H1 (cell line): ENCODE data around the gene TAF6. TPM values are rescaled to one million over a fixed set of nuclear protein-coding genes. Genes with fewer than 3 reads are reported as not detected.

Source experiments
- CTCF ChIA-PET: fragments of 300-600 bp; sonication (Branson Sonifier 250); formaldehyde crosslinking; loops from one replicate; lab custom pipeline; 2021; ENCODE audit not compliant: partially characterized antibody; lab: Charles Lee
- POLR2A ChIA-PET: fragments of 300-600 bp; sonication (Branson Sonifier 250); formaldehyde crosslinking; loops from one replicate; lab custom pipeline; 2021; ENCODE audit warnings: inconsistent platforms; ENCODE audit not compliant: partially characterized antibody; lab: Charles Lee
- DNase-seq, 2 experiments: peaks; one replicate each; pipeline versions ENCODE4 v3.0.0 to v3.0.0-alpha.2; 2010 to 2022; ENCODE audit warnings: low spot score in 2 of 2, low read depth in 1 of 2, mixed read lengths in 1 of 2
- FAIRE-seq: peaks from 2 replicates; lab custom pipeline; 2011; peaks lifted over from hg19 to GRCh38; lab: Jason Lieb, UNC
- H2AFZ ChIP-seq: 2 replicates; pipeline ENCODE4 v1.8.1; 2012; ENCODE audit warnings: low read length, inconsistent platforms
- H2AK5ac ChIP-seq: 2 replicates; pipeline ENCODE4 v1.6.1; 2013; ENCODE audit warnings: low read depth, low read length
- H2BK120ac ChIP-seq: replicated peaks from 2 replicates; pipeline ENCODE3; 2013; ENCODE audit warnings: low read depth, low read length, inconsistent platforms
- H2BK12ac ChIP-seq: 2 replicates; pipeline ENCODE4 v1.6.1; 2013; ENCODE audit warnings: low read depth, low read length
- H2BK15ac ChIP-seq: 2 replicates; pipeline ENCODE4 v1.6.1; 2013; ENCODE audit warnings: low read length
- H2BK20ac ChIP-seq: 2 replicates; pipeline ENCODE4 v1.6.1; 2013; ENCODE audit warnings: low read length
- H2BK5ac ChIP-seq: 2 replicates; pipeline ENCODE4 v1.6.1; 2013; ENCODE audit warnings: low read depth, low read length
- H3K14ac ChIP-seq: 2 replicates; pipeline ENCODE4 v1.6.1; 2013; ENCODE audit warnings: inconsistent platforms; ENCODE audit not compliant: insufficient read length
- H3K18ac ChIP-seq: 2 replicates; pipeline ENCODE4 v1.6.1; 2013; ENCODE audit warnings: low read length; ENCODE audit errors: extremely low read depth
- H3K23ac ChIP-seq: 2 replicates; pipeline ENCODE4 v1.6.1; 2013; ENCODE audit warnings: inconsistent platforms; ENCODE audit not compliant: insufficient read length
- H3K23me2 ChIP-seq: 2 replicates; pipeline ENCODE4 v1.6.1; 2013; ENCODE audit warnings: low read depth, low read length
- H3K27ac ChIP-seq: 2 replicates; pipeline ENCODE4 v1.6.1; 2011; ENCODE audit warnings: low read depth, low read length, inconsistent platforms
- H3K27me3 ChIP-seq, 4 experiments: replicated peaks in 1 of 4; 1 replicate in 1 of 4; 2 replicates in 3 of 4; pipeline versions ENCODE4 v1.6.1 to v1.8.1; 2011 to 2013; ENCODE audit warnings: low read length in 3 of 4, mild to moderate bottlenecking in 3 of 4, inconsistent platforms in 2 of 4, mixed read lengths in 2 of 4, moderate library complexity in 1 of 4; ENCODE audit not compliant: control insufficient read depth in 3 of 4, insufficient read depth in 3 of 4; ENCODE audit errors: extremely low read depth in 1 of 4
- H3K36me3 ChIP-seq, 4 experiments: 2 replicates each; pipeline versions ENCODE4 v1.6.1 to v1.8.1; 2011 to 2013; ENCODE audit warnings: mild to moderate bottlenecking in 4 of 4, low read length in 3 of 4, moderate library complexity in 2 of 4, control low read depth in 1 of 4, inconsistent platforms in 1 of 4; ENCODE audit not compliant: insufficient read depth in 4 of 4, control insufficient read depth in 2 of 4
- H3K4ac ChIP-seq: replicated peaks from 2 replicates; pipeline ENCODE3; 2013; ENCODE audit warnings: low read length, low read depth, mixed read lengths, inconsistent platforms; ENCODE audit not compliant: insufficient read length
- H3K4me1 ChIP-seq, 4 experiments: replicated peaks in 1 of 4; 1 replicate in 1 of 4; 2 replicates in 3 of 4; pipeline versions ENCODE4 v1.6.1 to v1.8.1; 2011 to 2013; ENCODE audit warnings: low read length in 3 of 4, inconsistent platforms in 2 of 4, mixed read lengths in 1 of 4; ENCODE audit not compliant: insufficient read depth in 4 of 4, control insufficient read depth in 3 of 4
- H3K4me2 ChIP-seq, 2 experiments: 2 replicates each; pipeline versions ENCODE4 v1.6.1 to v1.8.1; 2011 to 2013; ENCODE audit warnings: low read depth in 2 of 2, low read length in 2 of 2, control low read depth in 1 of 2, inconsistent platforms in 1 of 2, mild to moderate bottlenecking in 1 of 2; ENCODE audit not compliant: insufficient read depth in 1 of 2
- H3K4me3 ChIP-seq, 4 experiments: fragments of 200-600, 300-600 bp in 1 of 4; sonication (generic), shearing (Covaris generic), sonication (Bioruptor Twin) in 1 of 4; 2 replicates each; pipeline versions ENCODE4 v1.5.1 to v1.8.1; 2011 to 2016; ENCODE audit warnings: low read length in 4 of 4, low read depth in 3 of 4, control low read depth in 2 of 4, inconsistent platforms in 2 of 4, mild to moderate bottlenecking in 2 of 4, mixed read lengths in 1 of 4, moderate library complexity in 1 of 4; ENCODE audit not compliant: insufficient read depth in 2 of 4; ENCODE audit errors: extremely low read depth in 1 of 4
- H3K56ac ChIP-seq: replicated peaks from 2 replicates; pipeline ENCODE3; 2013; ENCODE audit warnings: low read depth, mild to moderate bottlenecking, mixed read lengths, low read length, inconsistent platforms; ENCODE audit not compliant: insufficient read length
- H3K79me1 ChIP-seq: 2 replicates; pipeline ENCODE4 v1.6.1; 2013; ENCODE audit warnings: low read depth, low read length, control low read depth
- H3K79me2 ChIP-seq, 2 experiments: 2 replicates each; pipeline versions ENCODE4 v1.6.1 to v1.8.1; 2012 to 2013; ENCODE audit warnings: low read length in 2 of 2, mild to moderate bottlenecking in 2 of 2, inconsistent platforms in 1 of 2; ENCODE audit not compliant: insufficient read depth in 2 of 2, control insufficient read depth in 1 of 2
- H3K9ac ChIP-seq, 4 experiments: replicated peaks in 1 of 4; 1 replicate in 1 of 4; 2 replicates in 3 of 4; pipeline versions ENCODE4 v1.6.1 to v1.8.1; 2011 to 2013; ENCODE audit warnings: low read depth in 3 of 4, low read length in 3 of 4, control low read depth in 2 of 4, mild to moderate bottlenecking in 2 of 4, moderate library complexity in 2 of 4, inconsistent platforms in 1 of 4; ENCODE audit errors: extremely low read depth in 1 of 4
- H3K9me3 ChIP-seq, 2 experiments: 2 replicates each; pipeline versions ENCODE4 v1.6.1 to v1.8.1; 2012 to 2013; ENCODE audit warnings: mild to moderate bottlenecking in 2 of 2, moderate library complexity in 2 of 2, control low read depth in 1 of 2, inconsistent platforms in 1 of 2, low read depth in 1 of 2, low read length in 1 of 2, mixed read lengths in 1 of 2; ENCODE audit not compliant: insufficient read depth in 2 of 2
- H4K20me1 ChIP-seq, 2 experiments: replicated peaks in 1 of 2; 2 replicates each; pipeline versions ENCODE3 to v1.8.1; 2011 to 2013; ENCODE audit warnings: inconsistent platforms in 2 of 2, low read length in 2 of 2, mild to moderate bottlenecking in 1 of 2; ENCODE audit not compliant: insufficient read depth in 2 of 2, control insufficient read depth in 1 of 2
- H4K5ac ChIP-seq: 2 replicates; pipeline ENCODE4 v1.6.1; 2013; ENCODE audit warnings: low read length, low read depth, mixed read lengths, inconsistent platforms; ENCODE audit not compliant: insufficient read length
- H4K8ac ChIP-seq: 2 replicates; pipeline ENCODE4 v1.8.0; 2013; ENCODE audit warnings: mild to moderate bottlenecking, moderate library complexity, low read length, inconsistent platforms; ENCODE audit not compliant: insufficient read depth; ENCODE audit errors: extremely low read depth
- H4K91ac ChIP-seq: replicated peaks from 2 replicates; pipeline ENCODE3; 2013; ENCODE audit warnings: low read length, mixed read lengths, inconsistent platforms; ENCODE audit not compliant: insufficient read length
- HDAC6 ChIP-seq: IDR thresholded peaks from one replicate; pipeline ENCODE4 v1.7.1; 2012; ENCODE audit warnings: low read depth, mild to moderate bottlenecking, inconsistent platforms, low read length, moderate library complexity
- POLR2A ChIP-seq, 2 experiments: IDR thresholded peaks; 1 replicate in 1 of 2; 2 replicates in 1 of 2; pipeline ENCODE4 v1.6.1; 2011; ENCODE audit warnings: low read depth in 2 of 2, low read length in 2 of 2, mild to moderate bottlenecking in 2 of 2; ENCODE audit errors: control extremely low read depth in 1 of 2
- WGBS, 2 experiments: shearing (Covaris generic) in 1 of 2; methylation state at CpG; one replicate each; pipeline versions ENCODE4 v1.1.6 to v1.1.7; 2013 to 2015; ENCODE audit warnings: low lambda C conversion rate in 2 of 2, mixed read lengths in 2 of 2, inconsistent platforms in 1 of 2, low coverage in 1 of 2, missing lambda C conversion rate in 1 of 2; ENCODE audit not compliant: insufficient replicate concordance in 2 of 2, insufficient coverage in 1 of 2, insufficient read length in 1 of 2; ENCODE audit errors: extremely low coverage in 1 of 2, missing lambda C conversion rate in 1 of 2; 5-methylcytosine and 5-hydroxymethylcytosine counted together
- polyA plus RNA-seq, 7 experiments: library from polyadenylated mRNA; depleted of rRNA in 3 of 7; stranded (reverse) in 5 of 7; unstranded in 2 of 7; fragments of >200 nt in 5 of 7; fragments of 200-250 nt in 2 of 7; gene quantifications; 1 replicate in 5 of 7; 2 replicates in 1 of 7; 4 replicates in 1 of 7; pipeline versions ENCODE4 v1.2.1 to v1.2.3, GENCODE V29; 2011 to 2013; ENCODE audit warnings: missing spikeins in 2 of 7, mixed read lengths in 2 of 7
- total RNA-seq: library from RNA; stranded (reverse); fragmentation: NEBNext Ultra II Directional; extraction: Animal tissue kit (Norgen Biotek cat#: 25700); gene quantifications from 2 replicates; pipeline ENCODE4 v1.2.1, GENCODE V29; 2021

Gene TAF6
- total and polyA plus RNA-seq, 2 of the 8 experiments (the other 6 are each of a cell fraction or from before 2014, with no cell fraction given) = 66.7 to 101 TPM

DNA sequence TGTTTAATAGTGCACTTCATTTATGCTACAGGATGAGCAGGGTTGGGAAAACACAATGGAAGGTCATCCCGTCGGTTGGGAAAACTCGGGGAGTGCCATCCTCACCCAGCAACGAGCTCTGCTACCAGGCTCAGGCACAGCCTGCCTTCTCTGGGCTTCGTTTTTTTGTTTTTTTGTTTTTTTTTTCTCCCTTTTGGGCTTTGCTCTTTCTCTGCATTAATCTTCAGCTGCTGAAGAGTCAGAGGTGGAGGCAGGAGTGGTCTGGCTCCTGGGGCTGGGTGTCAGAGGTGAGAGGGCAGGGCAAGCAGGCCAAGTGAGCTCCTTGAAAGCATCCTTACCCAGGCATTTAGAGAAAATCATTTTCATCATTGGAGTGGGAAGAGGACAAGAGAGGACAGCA, 49.2 kb downstream of the TAF6 start:
- Histone ChIP-seq H3K4me3 (no peak overlapping the region), H3K27me3 (no peaks in the 10 kb centered on the region; a peak in 1 of 7 replicates), H3K14ac (no peak overlapping the region), H3K23ac (no peak overlapping the region), H2BK20ac (no peak overlapping the region), H2AFZ (no peak overlapping the region), H2BK5ac (no peak overlapping the region), H3K36me3 (peaks cover 49 to 74% (median 62%) of the 10 kb centered on the region in 4 experiments), H3K9me3 (peaks cover 57 to 58% of the 10 kb centered on the region in 2 experiments), H3K56ac (no peak overlapping the region), H2BK15ac (no peak overlapping the region), H3K4me2 (no peak overlapping the region), H3K4ac (no peak overlapping the region), H4K91ac (no peak overlapping the region), H3K4me1 (no peaks in the 10 kb centered on the region), H3K23me2 (no peaks in the 10 kb centered on the region), H3K9ac (no peak overlapping the region), H3K18ac (no peak overlapping the region), H4K5ac (no peak overlapping the region), H4K20me1 (no peaks in the 10 kb centered on the region), H2BK12ac (no peak overlapping the region), H3K27ac (no peak overlapping the region), H2AK5ac (no peak overlapping the region), H2BK120ac (no peak overlapping the region), H3K79me1 (no peaks in the 10 kb centered on the region; the same call in none of the 2 replicates), H3K79me2 (no peaks in the 10 kb centered on the region), H4K8ac (no peak overlapping the region)
- ChIA-PET CTCF (interaction anchor here (0.6 to 1.1 kb wide), 3 partner anchors 12 to 141 kb away, joined by 3 to 4 read pairs (median 3); partner anchors contain the start of gene GJC3), POLR2A (interaction anchor here (0.9 to 19.6 kb wide), 8 partner anchors 11 to 454 kb away, joined by 3 to 294 read pairs (median 6); partner anchors contain the start of genes COPS6, ZKSCAN1, ZNF3 and ZSCAN21)
- DNase-seq = no peak
- no peak for FAIRE-seq
- 87% methylated on average over 5 of the region's 5 CpGs; no CpG with 5 or more reads in 1 of the 2 experiments for WGBS, 2 experiments
- no peak for TF ChIP-seq HDAC6
- peak in 1 of 2 experiments; percentile 21; a peak in 2 of 3 replicates for TF ChIP-seq POLR2A (IDR thresholded peaks at IDR 0.05; ENCODE audit: control extremely low read depth in 1 of 2, low read depth in 2 of 2, low read length in 2 of 2)
